Activated T-cell treated with anti-CD3 and anti-CD28 coated beads for 48 hours (primary cell): ENCODE data around the gene DSC3.

Source experiments
- DNase-seq: peaks from one replicate; pipeline ENCODE4 v3.0.0-alpha.2; 2020; ENCODE audit warnings: low read depth

Gene DSC3

GRCh38 chr18:31042406-31043181 lies at the start of gene DSC3:
DSC3 (minus strand) TSS chr18:31042742; CDS start chr18:31042660, 82 bp downstream.
- no peak for DNase-seq

- DNase-seq, result no peak
These were observed 48.8 kb upstream of the DSC3 start for GRCh38 chr18:31091350-31091749.

GRCh38 chr18:31088532-31088931 lies 46.0 kb upstream of the DSC3 start:
- no peak for DNase-seq

- no peak for DNase-seq
These were observed 37.4 kb upstream of the DSC3 start for GRCh38 chr18:31079973-31080372.

- no peak for DNase-seq
These were observed 35.3 kb upstream of the DSC3 start for GRCh38 chr18:31077878-31078277.

- DNase-seq, result no peak
These were observed 29.6 kb upstream of the DSC3 start for GRCh38 chr18:31072175-31072574.

- no peak for DNase-seq
These were observed 27.7 kb upstream of the DSC3 start for GRCh38 chr18:31070206-31070605.

GRCh38 chr18:31066266-31066665 lies 23.7 kb upstream of the DSC3 start:
- DNase-seq, result no peak

- DNase-seq, result no peak
These were observed 22.7 kb upstream of the DSC3 start for GRCh38 chr18:31065036-31065773.

GRCh38 chr18:31064130-31064529 lies 21.6 kb upstream of the DSC3 start:
- no peak for DNase-seq

- DNase-seq, result no peak
These were observed 19.4 kb upstream of the DSC3 start for GRCh38 chr18:31061945-31062344.

GRCh38 chr18:31058897-31059296 lies 16.4 kb upstream of the DSC3 start:
- DNase-seq, result no peak

GRCh38 chr18:31057917-31058316 lies 15.4 kb upstream of the DSC3 start:
- DNase-seq, result no peak

GRCh38 chr18:31057051-31057450 lies 14.5 kb upstream of the DSC3 start:
- DNase-seq, result no peak

- no peak for DNase-seq
These were observed 13.8 kb upstream of the DSC3 start for GRCh38 chr18:31056296-31056695.

GRCh38 chr18:31050635-31051034 lies 8.1 kb upstream of the DSC3 start:
- no peak for DNase-seq

GRCh38 chr18:31049189-31049588 lies 6.6 kb upstream of the DSC3 start:
- DNase-seq, result no peak

- no peak for DNase-seq
These were observed 5.7 kb upstream of the DSC3 start for GRCh38 chr18:31048216-31048615.

GRCh38 chr18:31046916-31047315 lies 4.4 kb upstream of the DSC3 start:
- no peak for DNase-seq

- no peak for DNase-seq
These were observed 3.1 kb upstream of the DSC3 start for GRCh38 chr18:31045599-31045998.

GRCh38 chr18:31044926-31045325 lies 2.4 kb upstream of the DSC3 start:
- no peak for DNase-seq

GRCh38 chr18:31043709-31044108 lies 1.2 kb upstream of the DSC3 start:
- no peak for DNase-seq

- DNase-seq, result no peak
These were observed 497 bp downstream of the DSC3 start for GRCh38 chr18:31042084-31042405.
